ENCODE data around the gene DPAGT1. TPM values are rescaled to one million over a fixed set of nuclear protein-coding genes. Genes with fewer than 3 reads are reported as not detected.
A peak's percentile ranks its signal among the peaks of the same experiment; 100 is the strongest.

Gene DPAGT1
- total RNA-seq, 1 donor from 2014 or later, result 41.2 TPM

DNA sequence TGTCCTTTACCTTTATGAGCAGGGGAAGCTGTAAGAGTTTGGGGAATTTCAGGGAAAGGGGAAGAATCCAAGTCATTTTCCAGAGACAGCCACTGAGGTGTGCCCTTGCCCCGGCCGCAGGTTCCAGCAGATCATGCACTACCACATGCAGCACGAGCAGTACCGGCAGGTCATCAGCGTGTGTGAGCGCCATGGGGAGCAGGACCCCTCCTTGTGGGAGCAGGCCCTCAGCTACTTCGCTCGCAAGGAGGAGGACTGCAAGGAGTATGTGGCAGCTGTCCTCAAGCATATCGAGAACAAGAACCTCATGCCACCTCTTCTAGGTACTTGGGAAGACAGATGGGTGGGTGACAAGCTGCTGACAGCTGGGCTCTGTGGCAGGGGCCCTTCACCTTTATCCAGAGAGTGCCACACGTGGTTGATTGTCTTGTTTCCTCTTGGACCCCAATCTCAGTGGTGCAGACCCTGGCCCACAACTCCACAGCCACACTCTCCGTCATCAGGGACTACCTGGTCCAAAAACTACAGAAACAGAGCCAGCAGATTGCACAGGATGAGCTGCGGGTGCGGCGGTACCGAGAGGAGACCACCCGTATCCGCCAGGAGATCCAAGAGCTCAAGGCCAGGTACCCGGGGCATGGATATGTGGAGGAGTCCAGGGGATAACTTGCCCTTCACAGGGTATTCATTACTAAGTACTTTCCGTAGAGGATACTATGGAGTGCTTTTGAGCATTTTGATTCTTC is 22.8 kb downstream of the DPAGT1 start:
- TF ChIP-seq, protein P1, sequence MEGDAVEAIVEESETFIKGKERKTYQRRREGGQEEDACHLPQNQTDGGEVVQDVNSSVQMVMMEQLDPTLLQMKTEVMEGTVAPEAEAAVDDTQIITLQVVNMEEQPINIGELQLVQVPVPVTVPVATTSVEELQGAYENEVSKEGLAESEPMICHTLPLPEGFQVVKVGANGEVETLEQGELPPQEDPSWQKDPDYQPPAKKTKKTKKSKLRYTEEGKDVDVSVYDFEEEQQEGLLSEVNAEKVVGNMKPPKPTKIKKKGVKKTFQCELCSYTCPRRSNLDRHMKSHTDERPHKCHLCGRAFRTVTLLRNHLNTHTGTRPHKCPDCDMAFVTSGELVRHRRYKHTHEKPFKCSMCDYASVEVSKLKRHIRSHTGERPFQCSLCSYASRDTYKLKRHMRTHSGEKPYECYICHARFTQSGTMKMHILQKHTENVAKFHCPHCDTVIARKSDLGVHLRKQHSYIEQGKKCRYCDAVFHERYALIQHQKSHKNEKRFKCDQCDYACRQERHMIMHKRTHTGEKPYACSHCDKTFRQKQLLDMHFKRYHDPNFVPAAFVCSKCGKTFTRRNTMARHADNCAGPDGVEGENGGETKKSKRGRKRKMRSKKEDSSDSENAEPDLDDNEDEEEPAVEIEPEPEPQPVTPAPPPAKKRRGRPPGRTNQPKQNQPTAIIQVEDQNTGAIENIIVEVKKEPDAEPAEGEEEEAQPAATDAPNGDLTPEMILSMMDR (IDR thresholded peaks at IDR 0.05), result no peak
- no peak for DNase-seq (ENCODE audit: low spot score)
- H3K36me3 Mint-ChIP-seq (ENCODE audit: low read depth), result peaks cover 33% of the 10 kb centered on the region
- peak overlapping the region; percentile 41 for H3K27ac Mint-ChIP-seq (ENCODE audit: unreplicated experiment)
- no peaks in the 10 kb centered on the region for H3K27me3 Mint-ChIP-seq (ENCODE audit: low read depth)
- no peak overlapping the region for H3K4me3 Mint-ChIP-seq (ENCODE audit: unreplicated experiment)
- H3K9me3 Mint-ChIP-seq (ENCODE audit: low read depth), result no peaks in the 10 kb centered on the region
- H3K4me1 Mint-ChIP-seq (ENCODE audit: low read depth), result no peaks in the 10 kb centered on the region

- no peaks in the 10 kb centered on the region for H3K9me3 Mint-ChIP-seq (ENCODE audit: low read depth)
- TF ChIP-seq, protein P1 (IDR thresholded peaks at IDR 0.05), result no peak
- DNase-seq (ENCODE audit: low spot score), result no peak
- H3K4me3 Mint-ChIP-seq (ENCODE audit: unreplicated experiment), result no peak overlapping the region
- H3K4me1 Mint-ChIP-seq (ENCODE audit: low read depth), result no peaks in the 10 kb centered on the region
- H3K36me3 Mint-ChIP-seq (ENCODE audit: low read depth), result peaks cover 38% of the 10 kb centered on the region
- H3K27me3 Mint-ChIP-seq (ENCODE audit: low read depth), result no peaks in the 10 kb centered on the region
- no peak overlapping the region for H3K27ac Mint-ChIP-seq (ENCODE audit: unreplicated experiment)
These were observed 23.8 kb downstream of the DPAGT1 start for GRCh38 chr11:119077839-119078238.

- Mint-ChIP-seq H3K36me3 (ENCODE audit: low read depth) (peaks cover 12% of the 10 kb centered on the region), H3K27me3 (ENCODE audit: low read depth) (no peaks in the 10 kb centered on the region), H3K9me3 (ENCODE audit: low read depth) (no peaks in the 10 kb centered on the region), H3K4me3 (ENCODE audit: unreplicated experiment) (peak within 1 kb of the TSS; percentile 96), H3K27ac (ENCODE audit: unreplicated experiment) (peak within 1 kb of the TSS; percentile 95), H3K4me1 (ENCODE audit: low read depth) (peaks cover 22% of the 10 kb centered on the region)
- TF ChIP-seq, protein P1 (IDR thresholded peaks at IDR 0.05), result no peak
- DNase-seq (ENCODE audit: low spot score), result peak; percentile 99
These were observed 34.1 kb downstream of the DPAGT1 start, which contains the start of gene VPS11 for GRCh38 chr11:119067371-119068222. TSS of gene VPS11 (plus strand) at chr11:119067818. CDS start at chr11:119067824, 6 bp downstream.

DNA sequence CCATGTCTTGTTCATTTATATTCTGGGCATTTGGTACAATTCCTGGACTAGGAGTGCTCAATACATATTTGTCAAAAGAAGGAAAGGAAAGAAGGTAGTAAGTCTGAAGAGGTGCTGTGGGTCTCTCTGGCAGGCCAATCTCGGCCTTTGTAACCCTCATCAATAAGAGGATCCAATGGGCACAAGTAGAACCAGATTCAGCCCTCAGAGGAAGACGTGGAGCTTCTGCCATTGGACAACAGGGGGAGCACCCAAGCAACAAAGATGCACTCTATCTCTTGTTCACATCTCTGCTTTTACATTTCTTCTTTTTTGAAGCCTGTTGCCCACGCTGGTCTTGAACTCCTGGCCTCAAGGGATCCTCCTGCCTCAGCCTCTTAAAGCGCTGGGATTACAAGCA is 36.3 kb downstream of the DPAGT1 start:
- TF ChIP-seq, protein P1 (IDR thresholded peaks at IDR 0.05), result peak; percentile 66
- Mint-ChIP-seq H3K4me1 (ENCODE audit: low read depth) (peaks cover 26% of the 10 kb centered on the region), H3K27ac (ENCODE audit: unreplicated experiment) (no peak overlapping the region), H3K36me3 (ENCODE audit: low read depth) (peaks cover 3% of the 10 kb centered on the region), H3K27me3 (ENCODE audit: low read depth) (no peaks in the 10 kb centered on the region), H3K9me3 (ENCODE audit: low read depth) (no peaks in the 10 kb centered on the region), H3K4me3 (ENCODE audit: unreplicated experiment) (no peak overlapping the region)
- no peak for DNase-seq (ENCODE audit: low spot score)

GRCh38 chr11:119062779-119063178 is 38.9 kb downstream of the DPAGT1 start:
- H3K4me3 Mint-ChIP-seq (ENCODE audit: unreplicated experiment), result no peak overlapping the region
- no peak overlapping the region for H3K27ac Mint-ChIP-seq (ENCODE audit: unreplicated experiment)
- H3K36me3 Mint-ChIP-seq (ENCODE audit: low read depth), result no peaks in the 10 kb centered on the region
- TF ChIP-seq, protein P1 (IDR thresholded peaks at IDR 0.05), result no peak
- H3K27me3 Mint-ChIP-seq (ENCODE audit: low read depth), result no peaks in the 10 kb centered on the region
- H3K4me1 Mint-ChIP-seq (ENCODE audit: low read depth), result peaks cover 28% of the 10 kb centered on the region
- H3K9me3 Mint-ChIP-seq (ENCODE audit: low read depth), result no peaks in the 10 kb centered on the region
- no peak for DNase-seq (ENCODE audit: low spot score)
